Smooth muscle cell (in vitro differentiated cells): ENCODE results near the gene SSRP1. TPM values are rescaled to one million over a fixed set of nuclear protein-coding genes. Genes with fewer than 3 reads are reported as not detected.

Experiments used
- DNase-seq: peaks from one replicate; lab custom pipeline; 2025; ENCODE audit not compliant: unreplicated experiment; lab: John Stamatoyannopoulos, UW
- H2AFZ ChIP-seq: fragments of 200-600 bp; sonication (generic); 2 replicates; pipeline ENCODE4 v1.6.0; 2016; ENCODE audit warnings: antibody characterized with exemption, low read depth, mild to moderate bottlenecking
- H3F3A ChIP-seq: fragments of 200-600 bp; sonication (generic); 2 replicates; pipeline ENCODE4 v1.6.0; 2017; ENCODE audit warnings: antibody characterized with exemption, low read depth
- H3K27ac ChIP-seq: fragments of 200-600 bp; sonication (generic); 2 replicates; pipeline ENCODE4 v1.5.1; 2016; ENCODE audit warnings: low read depth, mild to moderate bottlenecking
- H3K27me3 ChIP-seq: fragments of 200-600 bp; sonication (generic); 2 replicates; pipeline ENCODE4 v1.6.1; 2016; ENCODE audit warnings: low read depth, mild to moderate bottlenecking
- H3K36me3 ChIP-seq: fragments of 200-600 bp; sonication (generic); 2 replicates; pipeline ENCODE4 v1.5.1; 2016; ENCODE audit warnings: low read depth
- H3K4me1 ChIP-seq: fragments of 200-600 bp; sonication (generic); 2 replicates; pipeline ENCODE4 v1.5.1; 2016; ENCODE audit warnings: low read depth
- H3K4me2 ChIP-seq: fragments of 200-600 bp; sonication (generic); 2 replicates; pipeline ENCODE4 v1.6.0; 2016; ENCODE audit warnings: mild to moderate bottlenecking
- H3K4me3 ChIP-seq: fragments of 200-600 bp; sonication (generic); 2 replicates; pipeline ENCODE4 v1.5.1; 2016; ENCODE audit warnings: mild to moderate bottlenecking
- H3K79me2 ChIP-seq: fragments of 200-600 bp; sonication (generic); 2 replicates; pipeline ENCODE4 v1.6.0; 2016; ENCODE audit warnings: low read depth, mild to moderate bottlenecking
- H3K9ac ChIP-seq: fragments of 200-600 bp; sonication (generic); 2 replicates; pipeline ENCODE4 v1.6.0; 2016; ENCODE audit warnings: low read depth
- H3K9me3 ChIP-seq: fragments of 200-600 bp; sonication (generic); replicated peaks from 2 replicates; pipeline ENCODE4 v1.5.1; 2016; ENCODE audit warnings: low read depth
- H4K20me1 ChIP-seq: fragments of 200-600 bp; sonication (generic); 2 replicates; pipeline ENCODE4 v1.6.0; 2016; ENCODE audit warnings: low read depth
- WGBS: methylation state at CpG from one replicate; pipeline ENCODE4 v1.1.7; 2016; ENCODE audit warnings: low lambda C conversion rate; 5-methylcytosine and 5-hydroxymethylcytosine counted together
- polyA plus RNA-seq: library from polyadenylated mRNA; unstranded; fragments of >200 nt; fragmentation: Nextera tagmentation; extraction: Ambion mirVana; gene quantifications from 2 replicates; pipeline ENCODE4 v1.2.1, GENCODE V29; 2016
- total RNA-seq: library from RNA; depleted of rRNA; stranded (reverse); fragments of >200 nt; gene quantifications from 2 replicates; pipeline ENCODE4 v1.2.3, GENCODE V29; 2014
- TF ChIP-seq, protein P1 (sequence below): fragments of 200-600 bp; sonication (generic); IDR thresholded peaks from 2 replicates; pipeline ENCODE4 v1.5.1; 2017; ENCODE audit warnings: borderline replicate concordance, mild to moderate bottlenecking, antibody characterized with exemption; ENCODE audit not compliant: insufficient read depth, poor library complexity, severe bottlenecking

The SSRP1 gene
- total and polyA plus RNA-seq, 2 experiments from 2014 or later: 46.0 to 57.6 TPM

DNA sequence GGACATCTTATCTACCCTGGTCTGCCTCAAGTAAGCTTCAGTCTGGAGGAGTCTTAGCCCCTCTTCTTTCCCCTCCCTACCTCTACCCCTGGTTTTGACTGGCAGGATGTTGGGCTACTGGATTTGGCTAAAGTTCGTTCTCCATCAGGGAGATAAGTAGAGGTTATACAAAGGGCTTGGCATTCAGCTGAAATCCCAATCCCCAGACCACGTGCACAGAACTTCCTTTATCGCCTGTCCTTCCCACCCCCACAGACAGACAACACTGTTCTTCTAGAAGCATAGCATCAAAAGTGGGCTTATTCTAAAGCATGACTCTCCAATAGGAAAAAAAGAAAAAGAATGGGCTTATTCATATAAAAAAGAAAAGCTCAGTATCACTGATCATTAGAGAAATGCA is 37.5 kb upstream of the SSRP1 start:
- Histone ChIP-seq H3K36me3 (no peaks in the 10 kb centered on the region), H3K4me1 (no peaks in the 10 kb centered on the region), H3F3A (peaks cover 11% of the 10 kb centered on the region), H3K9ac (no peak overlapping the region), H3K9me3 (no peaks in the 10 kb centered on the region), H3K4me3 (no peak overlapping the region), H3K27ac (no peak overlapping the region), H3K79me2 (no peaks in the 10 kb centered on the region), H3K4me2 (peak overlapping the region; percentile 9), H2AFZ (no peak overlapping the region), H4K20me1 (no peaks in the 10 kb centered on the region), H3K27me3 (no peaks in the 10 kb centered on the region)
- TF ChIP-seq, protein P1, sequence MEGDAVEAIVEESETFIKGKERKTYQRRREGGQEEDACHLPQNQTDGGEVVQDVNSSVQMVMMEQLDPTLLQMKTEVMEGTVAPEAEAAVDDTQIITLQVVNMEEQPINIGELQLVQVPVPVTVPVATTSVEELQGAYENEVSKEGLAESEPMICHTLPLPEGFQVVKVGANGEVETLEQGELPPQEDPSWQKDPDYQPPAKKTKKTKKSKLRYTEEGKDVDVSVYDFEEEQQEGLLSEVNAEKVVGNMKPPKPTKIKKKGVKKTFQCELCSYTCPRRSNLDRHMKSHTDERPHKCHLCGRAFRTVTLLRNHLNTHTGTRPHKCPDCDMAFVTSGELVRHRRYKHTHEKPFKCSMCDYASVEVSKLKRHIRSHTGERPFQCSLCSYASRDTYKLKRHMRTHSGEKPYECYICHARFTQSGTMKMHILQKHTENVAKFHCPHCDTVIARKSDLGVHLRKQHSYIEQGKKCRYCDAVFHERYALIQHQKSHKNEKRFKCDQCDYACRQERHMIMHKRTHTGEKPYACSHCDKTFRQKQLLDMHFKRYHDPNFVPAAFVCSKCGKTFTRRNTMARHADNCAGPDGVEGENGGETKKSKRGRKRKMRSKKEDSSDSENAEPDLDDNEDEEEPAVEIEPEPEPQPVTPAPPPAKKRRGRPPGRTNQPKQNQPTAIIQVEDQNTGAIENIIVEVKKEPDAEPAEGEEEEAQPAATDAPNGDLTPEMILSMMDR: no peak
- 31% methylated on average over 3 of the region's 3 CpGs for WGBS
- no peak for DNase-seq

DNA sequence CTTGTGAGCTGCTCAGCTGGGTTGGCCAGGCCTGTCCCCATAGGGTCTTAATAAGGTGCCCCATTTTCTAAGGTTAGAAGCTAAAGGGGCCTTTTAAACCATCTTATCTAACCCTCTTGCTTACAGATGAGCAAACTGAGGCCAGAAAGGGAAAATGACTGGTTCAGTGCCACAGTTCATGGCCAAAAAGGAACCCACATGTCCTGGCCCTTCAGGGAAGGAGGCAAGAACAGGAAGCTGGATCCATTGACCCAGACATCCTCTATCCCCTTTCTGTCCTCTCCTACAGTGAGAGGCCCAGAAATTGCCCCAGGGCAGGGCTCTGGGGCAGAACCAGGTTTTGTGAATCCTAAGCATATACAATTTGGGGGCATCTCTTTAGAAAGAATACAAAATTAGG is 35.2 kb upstream of the SSRP1 start:
- Histone ChIP-seq H3K36me3 (no peaks in the 10 kb centered on the region), H3F3A (peaks cover 5% of the 10 kb centered on the region), H3K27me3 (no peaks in the 10 kb centered on the region), H4K20me1 (no peaks in the 10 kb centered on the region), H3K9ac (no peak overlapping the region), H3K27ac (no peak overlapping the region), H2AFZ (no peak overlapping the region), H3K4me1 (peaks cover 4% of the 10 kb centered on the region), H3K79me2 (no peaks in the 10 kb centered on the region), H3K4me2 (peak overlapping the region; percentile 19), H3K4me3 (no peak overlapping the region), H3K9me3 (no peaks in the 10 kb centered on the region)
- TF ChIP-seq, protein P1: no peak
- no peak for DNase-seq

DNA sequence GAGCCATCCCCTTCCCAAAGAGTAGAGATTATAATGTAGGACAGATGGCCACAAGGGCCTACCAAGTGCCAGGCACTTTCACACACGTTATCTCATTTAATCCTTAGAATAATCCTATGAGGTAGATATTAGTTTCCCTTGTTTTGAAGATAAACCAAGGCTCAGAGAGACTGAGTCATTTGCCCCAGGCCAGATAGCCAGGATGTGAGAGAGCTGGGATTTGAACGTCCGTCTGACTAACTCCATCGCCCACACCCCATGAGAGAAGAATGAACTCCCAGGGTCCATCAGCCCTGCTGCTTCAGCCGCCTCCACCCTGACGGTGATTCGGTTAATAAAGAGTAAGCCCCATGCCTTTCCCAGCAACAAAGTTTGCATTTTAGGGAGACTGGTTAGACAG is 34.6 kb upstream of the SSRP1 start:
- H3F3A ChIP-seq: peaks cover 5% of the 10 kb centered on the region
- no peak for DNase-seq
- H3K36me3 ChIP-seq: no peaks in the 10 kb centered on the region
- H3K27me3 ChIP-seq: no peaks in the 10 kb centered on the region
- H3K27ac ChIP-seq: no peak overlapping the region
- H3K9me3 ChIP-seq: no peaks in the 10 kb centered on the region
- peak overlapping the region; percentile 19 for H3K4me2 ChIP-seq
- no peak overlapping the region for H3K4me3 ChIP-seq
- H3K9ac ChIP-seq: no peak overlapping the region
- no peaks in the 10 kb centered on the region for H3K79me2 ChIP-seq
- WGBS: 33% methylated on average over 7 of the region's 7 CpGs
- TF ChIP-seq, protein P1: no peak
- H4K20me1 ChIP-seq: no peaks in the 10 kb centered on the region
- H3K4me1 ChIP-seq: peaks cover 11% of the 10 kb centered on the region
- no peak overlapping the region for H2AFZ ChIP-seq

DNA sequence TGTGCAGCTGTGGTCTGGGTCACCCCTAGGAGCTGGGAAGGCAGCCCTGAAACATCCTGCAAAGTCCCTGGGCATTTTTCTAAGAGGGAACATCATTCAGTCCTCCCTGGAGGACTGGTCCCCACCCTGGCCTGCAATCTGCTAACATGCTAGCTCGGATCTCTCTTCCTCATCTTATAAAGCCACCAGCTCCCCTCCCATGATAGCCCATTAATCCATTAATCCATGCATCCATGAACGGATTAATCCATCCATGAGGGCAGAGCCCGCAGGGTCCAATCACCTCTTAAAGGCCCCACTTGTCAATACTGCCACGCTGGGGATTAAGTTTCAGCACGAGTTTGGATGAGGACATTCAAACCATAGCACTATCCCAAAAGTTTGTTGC is 33.1 kb upstream of the SSRP1 start:
- DNase-seq: no peak
- H3K9me3 ChIP-seq: no peaks in the 10 kb centered on the region
- H3F3A ChIP-seq: peaks cover 5% of the 10 kb centered on the region
- no peak overlapping the region for H3K4me3 ChIP-seq
- TF ChIP-seq, protein P1: no peak
- H3K79me2 ChIP-seq: no peaks in the 10 kb centered on the region
- H3K27ac ChIP-seq: no peak overlapping the region
- no peaks in the 10 kb centered on the region for H4K20me1 ChIP-seq
- H2AFZ ChIP-seq: no peak overlapping the region
- H3K9ac ChIP-seq: no peak overlapping the region
- no peaks in the 10 kb centered on the region for H3K27me3 ChIP-seq
- peaks cover 15% of the 10 kb centered on the region for H3K4me1 ChIP-seq
- 83% methylated on average over 5 of the region's 5 CpGs for WGBS
- no peak overlapping the region for H3K4me2 ChIP-seq
- no peaks in the 10 kb centered on the region for H3K36me3 ChIP-seq
